NT2/D1 (cell line): ENCODE data around the gene ITPR2.
A peak's percentile ranks its signal among the peaks of the same experiment; 100 is the strongest.

ENCODE experiments used
- DNase-seq: peaks from one replicate; pipeline ENCODE4 v3.0.0-alpha.2; 2011; ENCODE audit warnings: low read depth, low spot score
- H3K27me3 ChIP-seq: 2 replicates; pipeline ENCODE4 v1.6.0; 2011; ENCODE audit warnings: mild to moderate bottlenecking; ENCODE audit not compliant: insufficient read length, insufficient read depth
- H3K36me3 ChIP-seq: 2 replicates; pipeline ENCODE4 v1.6.1; 2011; ENCODE audit warnings: mild to moderate bottlenecking, low read length, mixed read lengths; ENCODE audit not compliant: insufficient read depth, insufficient read length
- H3K4me1 ChIP-seq: 2 replicates; pipeline ENCODE4 v1.5.1; 2011; ENCODE audit not compliant: insufficient read depth, insufficient read length
- H3K4me3 ChIP-seq: 2 replicates; pipeline ENCODE4 v1.5.1; 2011; ENCODE audit warnings: low read depth; ENCODE audit not compliant: insufficient read length
- H3K9ac ChIP-seq: 2 replicates; pipeline ENCODE4 v1.6.0; 2011; ENCODE audit warnings: low read depth; ENCODE audit not compliant: insufficient read length
- H3K9me3 ChIP-seq: 2 replicates; pipeline ENCODE4 v1.5.1; 2011; ENCODE audit warnings: mild to moderate bottlenecking, low read length; ENCODE audit not compliant: insufficient read depth
- SUZ12 ChIP-seq: IDR thresholded peaks from 2 replicates; pipeline ENCODE4 v1.6.1; 2011; ENCODE audit not compliant: insufficient read length, insufficient read depth; ENCODE audit errors: extremely low read depth
- YY1 ChIP-seq: IDR thresholded peaks from 2 replicates; pipeline ENCODE4 v1.6.1; 2011; ENCODE audit not compliant: insufficient read length, insufficient read depth
- ZNF274 ChIP-seq: IDR thresholded peaks from 2 replicates; pipeline ENCODE4 v1.6.1; 2011; ENCODE audit warnings: mild to moderate bottlenecking, low read depth, low read length

ITPR2 gene

DNA sequence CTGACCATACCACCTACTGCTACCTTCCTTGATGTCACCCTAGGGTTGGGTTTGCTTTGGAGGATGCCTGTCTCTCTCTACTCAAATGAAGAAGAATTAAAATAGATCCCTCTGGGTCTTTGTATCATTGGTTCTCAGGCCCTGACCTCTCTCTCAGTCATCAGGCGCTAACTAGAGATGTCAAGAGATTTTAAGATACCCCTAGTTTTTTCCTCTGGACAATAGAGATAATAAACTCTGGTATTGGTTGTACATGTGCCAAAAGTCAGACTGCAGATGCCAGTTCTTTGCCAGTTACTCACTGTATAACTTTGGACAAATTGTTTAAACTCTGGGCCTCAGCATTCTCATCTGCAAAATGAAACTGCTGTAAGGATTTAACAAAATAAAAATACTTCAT lies 31.5 kb downstream of the ITPR2 start:
- no peak overlapping the region for H3K9ac ChIP-seq
- H3K36me3 ChIP-seq = no peaks in the 10 kb centered on the region
- TF ChIP-seq YY1 = no peak
- no peak for TF ChIP-seq SUZ12
- no peak for TF ChIP-seq ZNF274
- no peaks in the 10 kb centered on the region for H3K9me3 ChIP-seq
- no peaks in the 10 kb centered on the region for H3K27me3 ChIP-seq
- H3K4me3 ChIP-seq = no peak overlapping the region
- no peak for DNase-seq
- no peaks in the 10 kb centered on the region for H3K4me1 ChIP-seq

DNA sequence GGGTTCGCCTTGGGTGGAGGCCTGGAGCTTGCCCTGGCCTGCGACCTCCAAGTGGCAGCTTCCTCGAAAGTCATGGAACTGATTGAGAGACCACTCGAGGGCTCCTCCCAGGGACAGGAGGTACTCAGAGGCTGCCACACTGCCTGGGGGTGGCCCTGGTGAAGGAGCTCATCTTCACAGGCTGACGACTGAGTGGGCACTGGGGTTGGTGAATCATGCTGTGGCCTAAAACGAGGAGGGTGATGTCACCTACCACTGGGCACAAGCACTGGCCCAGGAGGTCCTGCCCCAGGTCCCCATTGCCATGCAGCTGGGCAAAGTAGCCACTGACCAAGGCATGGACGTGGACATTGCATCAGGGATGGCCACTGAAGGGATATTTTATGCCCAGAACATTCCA lies 32.1 kb downstream of the ITPR2 start:
- Histone ChIP-seq H3K4me3 (no peak overlapping the region), H3K9ac (no peak overlapping the region), H3K36me3 (no peaks in the 10 kb centered on the region), H3K4me1 (no peaks in the 10 kb centered on the region), H3K27me3 (no peaks in the 10 kb centered on the region), H3K9me3 (no peaks in the 10 kb centered on the region)
- no peak for DNase-seq
- no peak for TF ChIP-seq YY1
- TF ChIP-seq ZNF274 = no peak
- no peak for TF ChIP-seq SUZ12

DNA sequence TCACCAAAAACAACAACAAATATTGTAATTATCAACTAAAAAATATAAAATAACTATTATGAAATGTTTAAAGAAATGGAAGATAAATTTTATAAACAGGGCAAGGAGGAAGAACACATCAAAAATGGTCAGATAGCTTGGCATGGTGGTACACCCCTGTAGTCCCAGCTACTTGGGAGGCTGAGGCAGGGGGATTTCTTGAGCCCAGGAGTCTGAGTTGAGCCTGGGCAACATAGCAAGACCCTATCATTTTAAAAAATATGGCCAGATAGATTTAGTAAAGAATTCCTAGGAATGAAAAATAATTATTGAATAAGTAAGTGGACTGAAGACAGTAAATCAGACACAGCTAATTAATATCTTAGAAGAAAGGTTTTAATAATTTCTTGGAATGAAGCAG lies 32.6 kb downstream of the ITPR2 start:
- H3K4me3 ChIP-seq = no peak overlapping the region
- H3K36me3 ChIP-seq = no peaks in the 10 kb centered on the region
- H3K9ac ChIP-seq = no peak overlapping the region
- TF ChIP-seq SUZ12 = no peak
- no peak for TF ChIP-seq ZNF274
- TF ChIP-seq YY1 = no peak
- no peaks in the 10 kb centered on the region for H3K9me3 ChIP-seq
- no peak for DNase-seq
- no peaks in the 10 kb centered on the region for H3K4me1 ChIP-seq
- H3K27me3 ChIP-seq = no peaks in the 10 kb centered on the region

DNA sequence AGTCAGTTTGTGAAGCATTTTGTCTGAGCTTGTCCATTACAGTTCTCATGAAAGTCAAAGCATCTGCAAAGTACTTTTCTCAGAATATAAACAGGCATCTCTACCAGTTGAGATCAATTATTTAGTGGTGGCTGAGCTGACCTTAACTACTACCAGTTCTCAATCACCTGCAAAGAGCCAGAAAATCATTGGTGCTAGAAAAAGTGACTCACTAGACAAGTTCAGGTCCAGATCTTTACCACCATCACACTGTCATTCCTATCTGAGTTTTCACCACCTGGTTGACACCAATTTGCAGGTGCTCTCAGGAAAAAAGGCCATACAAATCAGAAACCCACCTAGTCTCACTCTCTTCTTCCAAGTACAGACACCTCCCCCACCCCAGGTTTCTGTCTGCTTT lies 33.3 kb downstream of the ITPR2 start:
- no peak for DNase-seq
- Histone ChIP-seq H3K9ac (no peak overlapping the region), H3K4me1 (no peaks in the 10 kb centered on the region)

DNA sequence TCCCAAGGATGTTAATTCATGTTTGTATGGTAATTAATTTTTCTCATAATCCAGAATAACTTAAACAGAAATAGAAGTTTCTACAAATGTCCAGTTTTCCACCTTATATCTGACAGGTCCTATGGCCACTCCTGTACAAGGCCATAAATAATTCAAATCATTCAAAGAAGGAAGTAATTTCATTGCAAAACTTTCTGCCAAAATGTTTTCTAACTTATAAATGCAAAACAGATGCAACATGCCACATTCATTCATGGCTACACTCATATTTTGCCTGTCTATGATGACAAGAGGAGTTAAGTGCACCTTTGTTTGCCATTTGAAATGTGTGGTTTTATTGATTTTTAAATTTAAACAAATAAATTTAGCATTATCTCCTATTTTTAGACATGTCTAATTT lies 34.4 kb downstream of the ITPR2 start:
- no peaks in the 10 kb centered on the region for H3K4me1 ChIP-seq
- no peak overlapping the region for H3K4me3 ChIP-seq
- no peak for DNase-seq
- H3K9ac ChIP-seq = no peak overlapping the region
- H3K27me3 ChIP-seq = no peaks in the 10 kb centered on the region
- TF ChIP-seq YY1 (no peak), SUZ12 (no peak), ZNF274 (no peak)
- no peaks in the 10 kb centered on the region for H3K9me3 ChIP-seq
- no peaks in the 10 kb centered on the region for H3K36me3 ChIP-seq

More for the DNA sequence above, 33.3 kb downstream of the ITPR2 start:
- Histone ChIP-seq H3K9me3 (no peaks in the 10 kb centered on the region), H3K4me3 (no peak overlapping the region), H3K36me3 (no peaks in the 10 kb centered on the region), H3K27me3 (no peaks in the 10 kb centered on the region)
- TF ChIP-seq SUZ12 = no peak
- TF ChIP-seq ZNF274 = no peak
- no peak for TF ChIP-seq YY1

DNA sequence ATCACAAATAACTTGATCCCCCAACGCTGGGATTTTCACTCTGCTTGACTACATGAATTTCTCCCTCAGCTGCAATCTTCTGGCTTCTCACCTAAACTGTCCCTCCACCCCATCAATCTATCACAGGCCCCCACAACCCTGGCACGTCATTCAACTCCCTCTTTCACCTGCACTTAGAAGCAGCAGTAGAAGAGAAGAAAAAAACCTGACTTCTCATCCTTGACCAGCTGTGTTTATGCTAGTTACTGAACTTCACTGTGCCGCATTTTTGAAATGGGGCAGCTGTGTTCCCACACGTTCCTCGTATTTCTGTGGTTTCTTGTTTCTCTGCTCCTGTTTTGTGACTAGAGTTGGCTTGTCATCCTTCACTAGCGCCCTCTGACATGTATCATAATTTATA lies 35.0 kb downstream of the ITPR2 start:
- no peak for DNase-seq
- Histone ChIP-seq H3K36me3 (no peaks in the 10 kb centered on the region), H3K9ac (no peak overlapping the region), H3K9me3 (no peaks in the 10 kb centered on the region), H3K27me3 (no peaks in the 10 kb centered on the region), H3K4me1 (no peaks in the 10 kb centered on the region), H3K4me3 (no peak overlapping the region)
- no peak for TF ChIP-seq YY1
- 0 out of 2 replicates have a peak, but pooled peaks have one; percentile 1 for TF ChIP-seq ZNF274

DNA sequence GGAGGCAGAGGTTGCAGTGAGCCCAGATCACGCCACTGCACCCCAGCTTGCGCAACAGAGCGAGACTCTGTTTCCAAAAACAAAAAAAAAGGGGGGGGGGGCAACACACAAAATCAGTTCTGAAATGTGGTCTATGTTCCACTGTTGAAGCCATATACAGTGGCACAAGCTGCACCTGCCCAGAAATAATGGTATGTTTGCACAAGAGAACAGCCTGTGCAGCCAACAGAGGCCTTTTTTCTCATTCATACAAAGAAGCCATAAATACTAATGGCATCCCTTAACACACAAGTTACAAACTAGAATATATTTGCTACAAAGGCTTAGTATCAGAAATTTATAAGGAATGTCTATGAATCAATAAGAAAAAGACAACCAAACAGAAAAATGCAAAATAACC lies 37.1 kb downstream of the ITPR2 start:
- Histone ChIP-seq H3K9ac (no peak overlapping the region), H3K4me1 (no peaks in the 10 kb centered on the region), H3K36me3 (no peaks in the 10 kb centered on the region), H3K4me3 (no peak overlapping the region), H3K27me3 (no peaks in the 10 kb centered on the region), H3K9me3 (no peaks in the 10 kb centered on the region)
- TF ChIP-seq ZNF274 = no peak
- no peak for DNase-seq

DNA sequence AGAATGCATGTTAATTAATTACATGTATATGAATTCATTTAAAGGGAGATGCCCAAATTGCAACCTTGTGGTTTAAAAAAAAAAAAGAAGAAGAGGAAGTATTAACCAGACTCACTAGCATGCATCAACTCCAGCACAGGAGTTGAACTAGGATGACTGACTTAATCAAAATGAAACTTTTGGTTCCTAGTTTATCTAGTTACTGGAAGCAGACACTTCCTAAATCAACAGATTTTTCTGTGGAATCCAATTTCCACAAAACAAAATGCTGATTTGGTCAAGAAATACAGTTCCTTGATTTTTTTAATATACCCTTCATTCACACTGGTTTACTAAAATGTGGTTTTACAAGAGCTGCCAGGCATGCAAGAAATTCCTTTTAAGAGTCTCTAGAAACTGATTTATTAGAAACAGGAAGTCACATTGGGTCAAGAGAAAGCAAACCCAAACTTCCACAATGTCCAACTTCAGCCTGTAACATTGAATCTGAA lies 41.6 kb downstream of the ITPR2 start:
- Histone ChIP-seq H3K4me3 (no peak overlapping the region), H3K27me3 (no peaks in the 10 kb centered on the region), H3K4me1 (no peaks in the 10 kb centered on the region), H3K9me3 (no peaks in the 10 kb centered on the region), H3K36me3 (no peaks in the 10 kb centered on the region), H3K9ac (no peak overlapping the region)
- no peak for DNase-seq
- no peak for TF ChIP-seq ZNF274
- no peak for TF ChIP-seq SUZ12
- no peak for TF ChIP-seq YY1
